ENCODE measurements around the gene GAK.

Gene GAK

DNA sequence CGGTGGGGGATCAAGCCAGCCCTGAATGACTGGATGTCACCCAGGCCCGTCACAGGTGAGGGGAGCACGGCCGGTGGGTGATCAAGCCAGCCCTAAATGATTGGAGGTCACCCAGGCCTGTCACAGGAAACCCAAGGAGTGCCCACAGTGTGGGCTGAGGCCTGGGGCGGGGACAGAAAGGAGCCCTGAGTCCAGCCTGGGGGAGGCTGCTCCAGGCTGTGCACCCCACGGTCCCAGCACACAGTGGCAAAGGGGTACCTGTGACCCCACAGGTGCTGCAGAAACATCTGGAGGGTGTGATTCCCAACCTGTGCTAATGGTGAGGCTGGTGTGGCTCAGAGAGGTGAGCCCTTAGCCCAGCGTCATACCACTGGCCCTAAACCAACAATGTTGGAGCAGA is 100.0 kb downstream of the GAK start:
- TF ChIP-seq, protein P1, sequence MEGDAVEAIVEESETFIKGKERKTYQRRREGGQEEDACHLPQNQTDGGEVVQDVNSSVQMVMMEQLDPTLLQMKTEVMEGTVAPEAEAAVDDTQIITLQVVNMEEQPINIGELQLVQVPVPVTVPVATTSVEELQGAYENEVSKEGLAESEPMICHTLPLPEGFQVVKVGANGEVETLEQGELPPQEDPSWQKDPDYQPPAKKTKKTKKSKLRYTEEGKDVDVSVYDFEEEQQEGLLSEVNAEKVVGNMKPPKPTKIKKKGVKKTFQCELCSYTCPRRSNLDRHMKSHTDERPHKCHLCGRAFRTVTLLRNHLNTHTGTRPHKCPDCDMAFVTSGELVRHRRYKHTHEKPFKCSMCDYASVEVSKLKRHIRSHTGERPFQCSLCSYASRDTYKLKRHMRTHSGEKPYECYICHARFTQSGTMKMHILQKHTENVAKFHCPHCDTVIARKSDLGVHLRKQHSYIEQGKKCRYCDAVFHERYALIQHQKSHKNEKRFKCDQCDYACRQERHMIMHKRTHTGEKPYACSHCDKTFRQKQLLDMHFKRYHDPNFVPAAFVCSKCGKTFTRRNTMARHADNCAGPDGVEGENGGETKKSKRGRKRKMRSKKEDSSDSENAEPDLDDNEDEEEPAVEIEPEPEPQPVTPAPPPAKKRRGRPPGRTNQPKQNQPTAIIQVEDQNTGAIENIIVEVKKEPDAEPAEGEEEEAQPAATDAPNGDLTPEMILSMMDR (conservative IDR thresholded peaks at IDR 0.05; ENCODE audit: control insufficient read depth, insufficient read depth, low read depth, low read length) = no peak
- H3K4me3 ChIP-seq (ENCODE audit: control insufficient read depth, low read depth, low read length) = no peak overlapping the region
- no peak for DNase-seq (ENCODE audit: low read depth)

DNA sequence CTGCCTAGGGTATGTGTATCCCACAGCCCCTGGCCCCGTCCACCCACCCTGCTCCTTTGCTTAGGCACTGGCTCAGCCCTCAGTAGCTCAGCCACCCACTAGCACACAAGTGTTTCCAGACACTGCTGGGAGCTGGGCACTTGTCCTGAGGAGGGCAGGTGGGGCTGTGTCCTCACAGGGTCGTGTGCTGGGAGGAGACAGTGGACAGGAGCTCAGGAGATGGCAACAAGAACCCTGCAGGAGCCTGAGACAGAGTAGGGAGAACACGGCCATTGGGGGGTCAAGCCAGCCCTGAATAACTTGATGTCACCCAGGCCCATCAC is 100.7 kb downstream of the GAK start:
- no peak overlapping the region for H3K4me3 ChIP-seq (ENCODE audit: control insufficient read depth, low read depth, low read length)
- DNase-seq (ENCODE audit: low read depth) = no peak
- TF ChIP-seq, protein P1 (conservative IDR thresholded peaks at IDR 0.05; ENCODE audit: control insufficient read depth, insufficient read depth, low read depth, low read length) = no peak

DNA sequence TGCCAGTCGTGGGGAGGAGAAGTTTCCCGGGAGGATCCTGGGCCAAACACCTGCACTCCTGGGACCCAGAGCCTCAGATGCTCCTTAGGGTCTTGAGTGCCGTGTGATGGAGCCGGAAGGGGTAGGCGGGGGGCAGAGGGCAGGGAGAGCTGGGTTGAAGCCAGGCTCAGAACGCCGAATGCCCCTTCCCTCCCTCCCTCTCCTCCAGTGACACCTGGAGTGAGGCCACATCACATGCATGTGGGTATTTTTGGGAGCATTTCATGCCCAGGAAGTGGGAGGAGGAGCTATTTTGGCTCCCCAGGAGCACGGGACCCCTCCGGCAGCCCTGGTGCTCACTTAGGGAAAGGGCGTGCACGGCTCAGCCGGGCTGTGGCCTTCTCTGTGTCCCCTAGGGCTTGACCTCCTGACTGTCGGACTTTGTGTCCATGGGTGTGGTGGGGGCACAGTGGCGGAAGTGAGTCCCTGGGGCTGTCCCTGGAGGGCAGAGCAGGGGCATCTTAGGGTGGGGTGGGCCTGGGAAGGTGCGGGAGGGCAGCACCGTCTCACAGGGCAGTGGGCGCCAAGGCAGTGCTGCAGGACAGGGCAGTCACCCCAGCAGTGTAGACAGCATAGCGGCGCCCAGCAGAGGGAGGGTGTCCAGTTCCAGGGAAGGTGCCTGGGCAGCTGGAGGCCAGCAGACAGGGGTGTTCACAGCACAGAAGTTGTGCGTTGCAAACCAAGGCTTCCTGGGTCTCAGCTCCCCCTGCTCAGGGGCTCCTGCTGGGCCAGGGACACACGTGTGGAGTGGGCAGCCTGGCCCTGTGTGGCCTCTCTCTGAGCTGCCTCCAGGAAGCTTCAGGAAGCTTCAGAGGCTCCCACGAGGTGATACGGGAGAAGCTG is 101.3 kb downstream of the GAK start:
- H3K4me3 ChIP-seq (ENCODE audit: control insufficient read depth, low read depth, low read length) = no peak overlapping the region
- no peak for DNase-seq (ENCODE audit: low read depth)
- TF ChIP-seq, protein P1 (conservative IDR thresholded peaks at IDR 0.05; ENCODE audit: control insufficient read depth, insufficient read depth, low read depth, low read length) = no peak

DNA sequence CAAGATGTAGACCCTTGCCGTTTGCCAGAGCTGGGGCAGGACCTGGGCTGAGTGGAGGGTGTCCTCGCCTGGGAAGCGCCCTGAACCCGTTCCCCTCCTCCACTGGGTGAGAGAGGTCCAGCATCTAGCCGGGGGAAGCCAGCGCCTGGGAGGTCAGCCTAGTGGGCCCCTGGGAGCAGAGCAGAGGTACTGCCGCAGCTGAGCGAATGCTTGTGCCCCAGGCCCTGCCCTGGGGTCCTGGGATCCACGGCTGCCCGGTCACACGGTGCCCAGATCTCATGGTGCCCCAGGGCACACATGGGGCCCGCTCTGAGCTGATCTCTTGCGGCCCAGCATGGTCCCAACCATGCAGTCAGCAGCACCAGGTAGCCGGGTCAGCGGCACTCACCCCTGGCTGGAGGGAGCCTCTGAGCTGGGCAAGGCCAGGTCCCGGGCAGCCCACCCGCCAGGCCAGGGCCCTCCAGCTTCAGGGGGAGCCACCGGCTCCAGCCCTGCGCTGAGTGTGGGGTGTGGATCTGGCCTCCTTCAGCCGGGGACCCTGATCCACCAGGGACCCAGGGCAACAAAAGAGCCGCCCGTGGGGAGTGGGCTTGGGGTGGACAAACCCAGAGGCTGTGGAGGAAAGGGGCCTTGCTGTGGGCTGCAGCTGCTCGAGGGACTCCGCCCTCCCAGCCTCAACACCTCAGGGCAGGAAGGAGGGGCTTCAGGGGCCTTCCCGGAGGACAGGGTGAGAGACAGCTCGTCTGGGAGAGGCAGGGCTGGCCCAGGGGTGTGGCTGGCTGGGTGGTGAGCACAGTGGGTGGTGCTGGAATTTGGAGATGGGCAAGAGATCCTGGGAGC is 102.1 kb downstream of the GAK start:
- DNase-seq (ENCODE audit: low read depth) = no peak
- no peak overlapping the region for H3K4me3 ChIP-seq (ENCODE audit: control insufficient read depth, low read depth, low read length)
- TF ChIP-seq, protein P1 (conservative IDR thresholded peaks at IDR 0.05; ENCODE audit: control insufficient read depth, insufficient read depth, low read depth, low read length) = no peak

DNA sequence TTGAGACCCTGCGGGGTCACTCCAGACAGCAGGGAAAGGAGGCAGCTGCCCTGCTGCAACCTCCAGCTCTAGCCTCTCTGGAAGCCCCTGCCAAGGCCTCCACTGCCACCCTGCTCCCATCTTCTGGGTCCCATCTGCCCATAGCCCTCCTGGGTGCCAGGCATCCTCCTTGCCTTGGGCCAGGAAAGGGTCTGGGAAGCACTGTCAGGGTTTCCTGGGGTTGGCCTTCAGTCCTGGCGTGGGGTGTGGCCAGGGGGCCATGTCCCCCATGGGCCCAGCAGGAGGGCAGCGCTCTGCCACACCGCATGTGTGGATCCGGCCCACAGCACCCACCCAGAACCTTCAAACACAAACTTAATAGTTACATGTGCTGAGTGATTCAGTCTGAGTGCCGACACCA is 102.8 kb downstream of the GAK start:
- DNase-seq (ENCODE audit: low read depth) = no peak
- TF ChIP-seq, protein P1 (conservative IDR thresholded peaks at IDR 0.05; ENCODE audit: control insufficient read depth, insufficient read depth, low read depth, low read length) = no peak
- no peak overlapping the region for H3K4me3 ChIP-seq (ENCODE audit: control insufficient read depth, low read depth, low read length)

DNA sequence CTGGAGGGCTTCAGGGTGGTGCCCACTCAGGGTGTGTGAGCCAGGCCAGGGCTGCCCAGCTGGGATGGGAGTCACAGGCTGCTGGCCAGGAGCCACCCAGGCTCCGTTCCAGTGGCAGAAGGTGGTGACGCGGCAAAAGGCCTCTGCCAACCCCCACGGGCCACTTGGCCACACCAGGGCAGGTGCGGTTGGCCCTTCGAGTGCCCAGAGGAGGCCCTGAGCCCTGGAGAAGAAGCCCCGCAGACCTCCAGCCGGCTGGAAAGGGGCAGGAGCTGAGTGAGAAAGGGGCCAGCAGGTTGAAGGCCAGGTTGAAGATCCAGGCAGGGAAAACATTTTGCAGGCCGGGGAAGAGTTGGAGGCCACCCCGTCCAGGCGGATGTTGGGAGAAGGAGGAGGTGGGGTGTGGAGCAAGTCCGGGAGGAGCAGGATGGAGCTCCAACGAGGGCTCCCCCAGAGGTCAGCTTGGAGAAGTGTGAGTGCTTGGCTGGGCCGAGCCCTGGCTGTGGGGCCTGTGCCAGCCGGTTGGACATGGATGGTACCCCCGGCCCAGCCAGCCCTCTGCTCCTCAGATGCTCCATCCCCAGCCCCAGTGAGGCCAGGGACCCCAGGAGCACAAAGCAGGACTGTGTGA is 103.4 kb downstream of the GAK start:
- H3K4me3 ChIP-seq (ENCODE audit: control insufficient read depth, low read depth, low read length) = no peak overlapping the region
- peak; percentile 31 for DNase-seq (ENCODE audit: low read depth)
- TF ChIP-seq, protein P1 (conservative IDR thresholded peaks at IDR 0.05; ENCODE audit: control insufficient read depth, insufficient read depth, low read depth, low read length) = no peak
